Astrocyte (in vitro differentiated cells and primary cell): ENCODE results near the gene PSTK. TPM values are rescaled to one million over a fixed set of nuclear protein-coding genes. Genes with fewer than 3 reads are reported as not detected.

Experiments
- DNase-seq: peaks from one replicate; pipeline ENCODE4 v3.0.0-alpha.2; 2010; ENCODE audit warnings: low read depth
- FAIRE-seq: peaks from 2 replicates; lab custom pipeline; 2011; peaks lifted over from hg19 to GRCh38; lab: Jason Lieb, UNC
- H2AFZ ChIP-seq: 2 replicates; pipeline ENCODE4 v1.6.0; 2012; ENCODE audit warnings: low read depth, low read length, inconsistent platforms
- H3K27ac ChIP-seq: 2 replicates; pipeline ENCODE4 v1.5.1; 2011; ENCODE audit warnings: low read depth, low read length, inconsistent platforms
- H3K27me3 ChIP-seq: 2 replicates; pipeline ENCODE4 v1.6.0; 2011; ENCODE audit warnings: low read length, inconsistent platforms; ENCODE audit not compliant: insufficient read depth
- H3K36me3 ChIP-seq: 2 replicates; pipeline ENCODE4 v1.5.1; 2011; ENCODE audit warnings: low read length, inconsistent platforms; ENCODE audit not compliant: insufficient read depth
- H3K4me1 ChIP-seq: 2 replicates; pipeline ENCODE4 v1.5.1; 2011; ENCODE audit warnings: low read length, inconsistent platforms; ENCODE audit not compliant: insufficient read depth
- H3K4me2 ChIP-seq: 2 replicates; pipeline ENCODE4 v1.6.0; 2012; ENCODE audit warnings: low read length, inconsistent platforms
- H3K4me3 ChIP-seq: 2 replicates; pipeline ENCODE4 v1.5.1; 2011; ENCODE audit warnings: low read depth, mild to moderate bottlenecking, low read length, inconsistent platforms; ENCODE audit not compliant: insufficient read depth
- H3K79me2 ChIP-seq: 2 replicates; pipeline ENCODE4 v1.6.0; 2012; ENCODE audit warnings: mild to moderate bottlenecking, low read length, inconsistent platforms; ENCODE audit not compliant: insufficient read depth
- H3K9ac ChIP-seq: 2 replicates; pipeline ENCODE4 v1.6.0; 2012; ENCODE audit warnings: mild to moderate bottlenecking, low read length, inconsistent platforms
- H3K9me3 ChIP-seq: 2 replicates; pipeline ENCODE4 v1.5.1; 2012; ENCODE audit warnings: low read depth, mild to moderate bottlenecking, low read length, inconsistent platforms; ENCODE audit not compliant: insufficient read depth
- H4K20me1 ChIP-seq: 2 replicates; pipeline ENCODE4 v1.6.0; 2012; ENCODE audit warnings: low read length, inconsistent platforms; ENCODE audit not compliant: insufficient read depth
- H3K27ac Mint-ChIP-seq: one replicate; pipeline ENCODE4 v1.8.0; 2021; ENCODE audit warnings: mild to moderate bottlenecking, mixed read lengths; ENCODE audit not compliant: unreplicated experiment
- H3K27me3 Mint-ChIP-seq: one replicate; pipeline ENCODE4 v1.8.0; 2021; ENCODE audit warnings: low read depth, mixed read lengths; ENCODE audit not compliant: unreplicated experiment
- H3K36me3 Mint-ChIP-seq: one replicate; pipeline ENCODE4 v1.8.0; 2021; ENCODE audit warnings: low read depth, mixed read lengths; ENCODE audit not compliant: unreplicated experiment
- H3K4me1 Mint-ChIP-seq: one replicate; pipeline ENCODE4 v1.8.0; 2021; ENCODE audit warnings: low read depth, mixed read lengths; ENCODE audit not compliant: unreplicated experiment
- H3K4me3 Mint-ChIP-seq: one replicate; pipeline ENCODE4 v1.8.0; 2021; ENCODE audit warnings: mild to moderate bottlenecking, moderate library complexity, mixed read lengths; ENCODE audit not compliant: unreplicated experiment
- H3K9me3 Mint-ChIP-seq: one replicate; pipeline ENCODE4 v1.8.0; 2021; ENCODE audit warnings: mild to moderate bottlenecking, mixed read lengths; ENCODE audit not compliant: unreplicated experiment
- EZH2 ChIP-seq: IDR thresholded peaks from 2 replicates; pipeline ENCODE4 v1.6.1; 2012; ENCODE audit warnings: mild to moderate bottlenecking, low read length, inconsistent platforms; ENCODE audit not compliant: insufficient read depth
- total RNA-seq: library from RNA; stranded (reverse); gene quantifications from 2 replicates; pipeline ENCODE4 v1.2.1, GENCODE V29; 2021
- TF ChIP-seq, protein P1 (sequence below): IDR thresholded peaks from 2 replicates; pipeline ENCODE4 v1.5.1; 2011; ENCODE audit warnings: low read depth, mild to moderate bottlenecking, inconsistent platforms, low read length, moderate library complexity; ENCODE audit not compliant: insufficient read depth

The PSTK gene
- total RNA-seq, 1 donor from 2014 or later, result 4.8 TPM

DNA sequence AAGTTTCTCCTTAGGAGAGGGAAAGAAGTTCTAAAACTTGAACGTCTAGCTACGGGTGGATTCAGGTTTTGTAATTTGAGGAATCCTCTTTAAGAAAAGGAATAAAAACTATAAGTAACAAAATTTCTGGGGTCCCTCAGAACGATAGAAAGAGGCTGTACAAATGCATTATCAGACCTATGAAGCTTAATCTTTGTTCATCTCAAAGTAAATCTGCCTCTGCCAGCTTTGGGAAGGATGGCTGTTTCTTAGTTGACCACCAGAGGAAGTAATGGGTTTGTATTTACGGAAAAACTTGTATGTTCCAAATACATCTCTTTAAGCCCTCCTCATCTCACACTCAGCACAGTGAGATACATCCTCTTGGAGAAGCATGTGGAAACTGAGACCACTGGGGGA lies 864 bp downstream of the PSTK start:
- Histone ChIP-seq H3K4me3 (peak overlapping the region; percentile 80), H3K36me3 (no peaks in the 10 kb centered on the region), H3K27ac (no peak overlapping the region), H3K9me3 (no peaks in the 10 kb centered on the region), H3K79me2 (peaks cover 3% of the 10 kb centered on the region), H3K9ac (peak overlapping the region; percentile 47), H4K20me1 (no peaks in the 10 kb centered on the region), H3K27me3 (no peaks in the 10 kb centered on the region), H3K4me1 (peaks cover 8% of the 10 kb centered on the region), H2AFZ (peak overlapping the region; percentile 67), H3K4me2 (peak overlapping the region; percentile 91)
- H3K9me3 Mint-ChIP-seq, result no peaks in the 10 kb centered on the region
- FAIRE-seq, result no peak
- peaks cover 2% of the 10 kb centered on the region for H3K4me1 Mint-ChIP-seq
- TF ChIP-seq, protein P1, sequence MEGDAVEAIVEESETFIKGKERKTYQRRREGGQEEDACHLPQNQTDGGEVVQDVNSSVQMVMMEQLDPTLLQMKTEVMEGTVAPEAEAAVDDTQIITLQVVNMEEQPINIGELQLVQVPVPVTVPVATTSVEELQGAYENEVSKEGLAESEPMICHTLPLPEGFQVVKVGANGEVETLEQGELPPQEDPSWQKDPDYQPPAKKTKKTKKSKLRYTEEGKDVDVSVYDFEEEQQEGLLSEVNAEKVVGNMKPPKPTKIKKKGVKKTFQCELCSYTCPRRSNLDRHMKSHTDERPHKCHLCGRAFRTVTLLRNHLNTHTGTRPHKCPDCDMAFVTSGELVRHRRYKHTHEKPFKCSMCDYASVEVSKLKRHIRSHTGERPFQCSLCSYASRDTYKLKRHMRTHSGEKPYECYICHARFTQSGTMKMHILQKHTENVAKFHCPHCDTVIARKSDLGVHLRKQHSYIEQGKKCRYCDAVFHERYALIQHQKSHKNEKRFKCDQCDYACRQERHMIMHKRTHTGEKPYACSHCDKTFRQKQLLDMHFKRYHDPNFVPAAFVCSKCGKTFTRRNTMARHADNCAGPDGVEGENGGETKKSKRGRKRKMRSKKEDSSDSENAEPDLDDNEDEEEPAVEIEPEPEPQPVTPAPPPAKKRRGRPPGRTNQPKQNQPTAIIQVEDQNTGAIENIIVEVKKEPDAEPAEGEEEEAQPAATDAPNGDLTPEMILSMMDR, result peak; percentile 40
- TF ChIP-seq EZH2, result no peak
- peaks cover 2% of the 10 kb centered on the region for H3K27me3 Mint-ChIP-seq
- peak overlapping the region; percentile 90 for H3K4me3 Mint-ChIP-seq
- peak overlapping the region; percentile 20 for H3K27ac Mint-ChIP-seq
- H3K36me3 Mint-ChIP-seq, result no peaks in the 10 kb centered on the region
- DNase-seq, result peak; percentile 35

DNA sequence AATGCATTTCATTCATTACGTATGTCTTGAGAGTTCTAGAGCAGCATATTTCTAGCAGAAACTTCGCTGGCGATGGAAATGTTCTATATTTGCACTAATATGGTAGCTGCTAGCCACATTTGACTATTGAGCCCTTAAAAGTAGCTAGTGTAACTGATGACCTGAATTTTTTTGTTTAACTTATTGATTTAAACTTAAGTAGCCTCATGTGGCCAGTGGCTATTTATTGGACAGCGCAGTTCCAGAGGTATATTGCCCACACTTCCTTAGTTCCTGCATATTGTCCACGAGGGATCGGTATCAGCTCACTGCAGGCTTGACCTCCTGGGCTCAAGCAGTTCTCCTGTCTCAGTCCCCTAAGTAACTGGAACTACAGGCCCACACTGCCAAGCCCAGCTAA lies 3.7 kb downstream of the PSTK start:
- Mint-ChIP-seq H3K27ac (no peak overlapping the region), H3K36me3 (peaks cover 2% of the 10 kb centered on the region), H3K4me3 (no peak overlapping the region), H3K9me3 (no peaks in the 10 kb centered on the region), H3K4me1 (peaks cover 2% of the 10 kb centered on the region), H3K27me3 (no peaks in the 10 kb centered on the region)
- TF ChIP-seq, protein P1, result no peak
- TF ChIP-seq EZH2, result no peak
- FAIRE-seq (no peak), DNase-seq (no peak)
- no peak overlapping the region for H3K4me3 ChIP-seq
- H2AFZ ChIP-seq, result no peak overlapping the region
- H3K79me2 ChIP-seq, result peaks cover 3% of the 10 kb centered on the region
- no peaks in the 10 kb centered on the region for H3K36me3 ChIP-seq
- H3K27me3 ChIP-seq, result no peaks in the 10 kb centered on the region
- H3K9me3 ChIP-seq, result no peaks in the 10 kb centered on the region
- H3K4me2 ChIP-seq, result no peak overlapping the region
- peaks cover 8% of the 10 kb centered on the region for H3K4me1 ChIP-seq
- H4K20me1 ChIP-seq, result no peaks in the 10 kb centered on the region
- H3K9ac ChIP-seq, result no peak overlapping the region
- no peak overlapping the region for H3K27ac ChIP-seq

DNA sequence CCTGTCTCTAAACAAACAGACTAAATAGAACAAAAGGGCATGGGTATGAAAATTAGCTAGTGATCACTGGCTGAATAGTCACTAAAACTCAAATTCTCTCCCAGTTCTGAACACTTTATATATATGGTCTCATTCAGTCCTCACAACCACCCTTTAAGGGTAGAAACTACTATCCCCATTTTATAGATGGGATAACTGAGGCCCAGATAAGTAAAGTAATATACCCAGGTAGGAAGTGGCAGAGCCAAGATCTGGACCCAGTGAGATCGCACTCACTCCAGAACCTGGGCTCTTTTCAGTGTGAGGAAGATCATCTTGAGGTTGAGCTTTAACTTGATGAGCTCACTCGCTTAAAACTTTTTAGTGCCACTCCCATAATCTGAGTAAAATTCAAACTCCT lies 4.5 kb downstream of the PSTK start:
- Mint-ChIP-seq H3K27me3 (no peaks in the 10 kb centered on the region), H3K4me3 (no peak overlapping the region), H3K27ac (no peak overlapping the region), H3K36me3 (peaks cover 2% of the 10 kb centered on the region), H3K4me1 (peaks cover 2% of the 10 kb centered on the region), H3K9me3 (no peaks in the 10 kb centered on the region)
- FAIRE-seq (no peak), DNase-seq (no peak)
- H3K27ac ChIP-seq, result no peak overlapping the region
- H3K27me3 ChIP-seq, result no peaks in the 10 kb centered on the region
- H3K4me3 ChIP-seq, result no peak overlapping the region
- H3K4me2 ChIP-seq, result no peak overlapping the region
- peaks cover 7% of the 10 kb centered on the region for H3K4me1 ChIP-seq
- no peaks in the 10 kb centered on the region for H3K9me3 ChIP-seq
- H2AFZ ChIP-seq, result no peak overlapping the region
- H3K9ac ChIP-seq, result no peak overlapping the region
- H4K20me1 ChIP-seq, result no peaks in the 10 kb centered on the region
- H3K36me3 ChIP-seq, result no peaks in the 10 kb centered on the region
- TF ChIP-seq, protein P1, result no peak
- H3K79me2 ChIP-seq, result peaks cover 3% of the 10 kb centered on the region
